DOHH2 (cell line): ENCODE measurements around the gene AGAP3.

Experiments
- H3F3A ChIP-seq: fragments of 200-600 bp; sonication (generic), shearing (Covaris generic); 2 replicates; pipeline ENCODE4 v1.6.0; 2016; ENCODE audit warnings: antibody characterized with exemption, mild to moderate bottlenecking; ENCODE audit not compliant: control insufficient read depth, insufficient read depth
- H3K27ac ChIP-seq: fragments of 200-600 bp; sonication (generic); 2 replicates; pipeline ENCODE4 v1.5.1; 2014; ENCODE audit warnings: low read depth, mild to moderate bottlenecking, low read length, moderate library complexity
- H3K27me3 ChIP-seq: fragments of 200-600 bp; sonication (generic); 2 replicates; pipeline ENCODE4 v1.6.1; 2014; ENCODE audit warnings: mild to moderate bottlenecking, low read length, mixed read lengths; ENCODE audit not compliant: control insufficient read depth
- H3K36me3 ChIP-seq: fragments of 200-600 bp; sonication (generic); 2 replicates; pipeline ENCODE4 v1.6.1; 2014; ENCODE audit warnings: mild to moderate bottlenecking, low read length, moderate library complexity, mixed read lengths; ENCODE audit not compliant: control insufficient read depth
- H3K4me1 ChIP-seq: fragments of 200-600 bp; sonication (generic); 2 replicates; pipeline ENCODE4 v1.6.1; 2014; ENCODE audit warnings: mild to moderate bottlenecking, low read length, mixed read lengths; ENCODE audit not compliant: control insufficient read depth
- H3K4me2 ChIP-seq: fragments of 200-600 bp; sonication (generic); 2 replicates; pipeline ENCODE4 v1.6.0; 2014; ENCODE audit warnings: mild to moderate bottlenecking, low read length, moderate library complexity
- H3K4me3 ChIP-seq: fragments of 200-600 bp; sonication (generic); 2 replicates; pipeline ENCODE4 v1.5.1; 2014; ENCODE audit warnings: mild to moderate bottlenecking, low read length, mixed read lengths
- H3K79me2 ChIP-seq: fragments of 200-600 bp; sonication (generic); 2 replicates; pipeline ENCODE4 v1.6.1; 2014; ENCODE audit warnings: mild to moderate bottlenecking, low read length, mixed read lengths; ENCODE audit not compliant: control insufficient read depth
- H3K9me2 ChIP-seq: fragments of 200-600 bp; sonication (generic); replicated peaks from 2 replicates; pipeline ENCODE4 v1.6.1; 2014; ENCODE audit warnings: mild to moderate bottlenecking, low read length, mixed read lengths; ENCODE audit not compliant: control insufficient read depth
- H3K9me3 ChIP-seq: fragments of 200-600 bp; sonication (generic); 2 replicates; pipeline ENCODE4 v1.6.1; 2014; ENCODE audit warnings: antibody characterized with exemption, low read length, mixed read lengths; ENCODE audit not compliant: control insufficient read depth, insufficient read depth
- H4K20me1 ChIP-seq: fragments of 200-600 bp; sonication (generic); 2 replicates; pipeline ENCODE4 v1.6.0; 2014; ENCODE audit warnings: low read depth, mild to moderate bottlenecking, antibody characterized with exemption, low read length, moderate library complexity; ENCODE audit not compliant: control insufficient read depth, insufficient read depth
- CTCF ChIP-seq: fragments of 200-600 bp; sonication (generic); IDR thresholded peaks from one replicate; pipeline ENCODE4 v1.5.1; 2014; ENCODE audit warnings: antibody characterized with exemption, mild to moderate bottlenecking, low read depth, low read length; ENCODE audit not compliant: poor library complexity, severe bottlenecking
- EZH2phosphoT487 ChIP-seq: fragments of 200-600 bp; sonication (generic); IDR thresholded peaks from 2 replicates; pipeline ENCODE4 v1.6.1; 2017; ENCODE audit warnings: borderline replicate concordance, mild to moderate bottlenecking, antibody characterized with exemption, low read length, moderate library complexity, mixed read lengths

Gene AGAP3

GRCh38 chr7:151143261-151144015 is 57.2 kb downstream of the AGAP3 start:
- no peaks in the 10 kb centered on the region for H4K20me1 ChIP-seq
- TF ChIP-seq EZH2phosphoT487 (no peak), CTCF (no peak)
- no peaks in the 10 kb centered on the region for H3F3A ChIP-seq
- no peaks in the 10 kb centered on the region for H3K36me3 ChIP-seq
- H3K4me1 ChIP-seq, result no peaks in the 10 kb centered on the region
- no peaks in the 10 kb centered on the region for H3K9me3 ChIP-seq
- no peak overlapping the region for H3K27ac ChIP-seq
- no peak overlapping the region for H3K4me3 ChIP-seq
- H3K9me2 ChIP-seq, result no peaks in the 10 kb centered on the region
- H3K27me3 ChIP-seq, result peaks cover 14% of the 10 kb centered on the region
- no peak overlapping the region for H3K4me2 ChIP-seq
- no peaks in the 10 kb centered on the region for H3K79me2 ChIP-seq

GRCh38 chr7:151144387-151144786 is 58.1 kb downstream of the AGAP3 start:
- H3F3A ChIP-seq, result no peaks in the 10 kb centered on the region
- H3K27ac ChIP-seq, result no peak overlapping the region
- no peak overlapping the region for H3K4me2 ChIP-seq
- no peaks in the 10 kb centered on the region for H3K79me2 ChIP-seq
- TF ChIP-seq EZH2phosphoT487 (no peak), CTCF (no peak)
- H3K36me3 ChIP-seq, result no peaks in the 10 kb centered on the region
- H3K4me1 ChIP-seq, result no peaks in the 10 kb centered on the region
- H3K9me2 ChIP-seq, result no peaks in the 10 kb centered on the region
- no peaks in the 10 kb centered on the region for H3K9me3 ChIP-seq
- H3K27me3 ChIP-seq, result peaks cover 15% of the 10 kb centered on the region
- H4K20me1 ChIP-seq, result no peaks in the 10 kb centered on the region
- no peak overlapping the region for H3K4me3 ChIP-seq

GRCh38 chr7:151146761-151147160 is 60.5 kb downstream of the AGAP3 start:
- H3K27ac ChIP-seq, result no peak overlapping the region
- no peaks in the 10 kb centered on the region for H3K9me3 ChIP-seq
- H4K20me1 ChIP-seq, result no peaks in the 10 kb centered on the region
- H3K36me3 ChIP-seq, result no peaks in the 10 kb centered on the region
- H3K4me3 ChIP-seq, result no peak overlapping the region
- peaks cover 37% of the 10 kb centered on the region for H3K27me3 ChIP-seq
- no peaks in the 10 kb centered on the region for H3K4me1 ChIP-seq
- no peaks in the 10 kb centered on the region for H3K9me2 ChIP-seq
- H3K4me2 ChIP-seq, result no peak overlapping the region
- TF ChIP-seq CTCF (no peak), EZH2phosphoT487 (no peak)
- H3F3A ChIP-seq, result no peaks in the 10 kb centered on the region
- no peaks in the 10 kb centered on the region for H3K79me2 ChIP-seq
